GM19025 (cell line): Measurements from ENCODE around the gene SMIM11.
A peak's percentile ranks its signal among the peaks of the same experiment; 100 is the strongest.

Experiments used
- ATAC-seq: cut with Tn5 transposase; IDR thresholded peaks from one replicate; pipeline ENCODE4 v1.9.1; 2021; ENCODE audit warnings: mild to moderate bottlenecking, low read depth, moderate library complexity; ENCODE audit not compliant: unreplicated experiment

SMIM11 gene, protein sequence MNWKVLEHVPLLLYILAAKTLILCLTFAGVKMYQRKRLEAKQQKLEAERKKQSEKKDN

DNA sequence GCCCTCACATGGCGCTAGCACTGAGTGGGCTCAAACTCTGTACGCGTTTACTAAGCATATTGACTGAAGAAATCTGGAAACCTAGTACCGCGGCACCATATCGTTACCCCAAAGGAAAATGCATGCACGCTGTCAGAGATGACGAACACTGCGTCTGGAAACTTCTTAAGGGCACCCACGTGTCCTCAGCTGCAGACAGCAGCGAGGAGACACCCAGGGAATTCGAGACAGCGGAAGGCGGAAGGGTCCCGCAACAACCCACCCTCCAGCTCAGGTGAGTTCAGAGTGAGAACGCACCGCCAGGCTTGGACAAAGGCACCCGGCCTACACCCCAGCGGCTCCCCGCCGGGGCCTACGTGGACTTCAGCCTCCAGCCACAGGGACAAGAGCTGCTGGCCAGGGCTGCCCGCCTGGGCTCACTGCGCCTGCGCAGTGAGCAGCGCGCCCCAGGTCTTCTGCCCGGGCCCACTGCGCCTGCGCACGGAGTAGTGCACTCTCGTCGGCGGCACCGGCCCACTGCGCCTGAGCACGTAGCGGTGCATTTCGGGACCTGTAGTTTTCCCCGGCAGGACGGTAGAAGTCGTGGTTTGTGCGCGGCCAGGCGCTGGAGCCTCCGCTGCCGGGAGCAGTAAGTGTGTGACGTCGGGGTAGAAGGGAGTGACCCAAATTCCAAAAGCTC, at the start of gene SMIM11:
Gene SMIM11, plus strand, starts transcription at position 568 of the 679 bp plus-strand sequence. CDS start 3,998 bp downstream, outside the sequence.
- peak; percentile 93 for ATAC-seq

DNA sequence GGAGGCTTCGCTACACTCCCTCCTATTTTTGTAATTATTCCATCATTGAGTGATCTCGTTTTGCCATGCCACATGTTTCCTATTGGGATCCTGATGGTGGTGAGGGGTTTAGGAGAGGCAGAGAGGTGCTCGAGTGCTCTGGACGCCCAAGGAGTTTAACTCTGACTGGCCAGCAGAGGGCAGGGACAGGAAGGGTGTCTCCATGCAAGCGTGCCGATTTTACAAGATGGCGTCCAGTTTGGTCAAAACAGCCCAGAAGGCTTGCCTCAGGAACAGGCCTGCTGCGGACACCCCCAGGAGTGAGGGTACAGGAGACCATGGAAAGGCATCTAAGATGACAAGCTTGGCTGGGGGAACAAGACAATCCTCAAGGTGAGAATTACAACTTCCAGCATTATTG, 45.3 kb upstream of the SMIM11 start:
- no peak for ATAC-seq

DNA sequence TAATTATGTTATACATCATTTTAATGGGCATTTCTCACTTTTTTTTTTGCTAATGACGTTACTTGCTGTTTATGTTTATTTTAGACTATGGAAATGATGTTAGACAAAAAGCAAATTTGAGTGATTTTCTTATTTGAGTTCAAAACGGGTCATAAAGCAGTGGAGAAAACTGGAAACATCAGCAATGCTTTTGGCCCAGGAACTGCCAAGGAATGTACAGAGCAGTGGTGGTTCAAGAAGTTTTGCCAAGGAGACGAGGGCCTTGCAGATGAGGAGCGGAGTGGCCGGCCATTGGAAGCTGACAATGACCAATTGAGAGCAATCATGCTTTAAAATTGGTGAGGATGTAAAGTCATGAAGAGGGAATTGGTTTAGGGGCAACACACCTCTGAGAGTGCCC, 43.6 kb upstream of the SMIM11 start:
- no peak for ATAC-seq

DNA sequence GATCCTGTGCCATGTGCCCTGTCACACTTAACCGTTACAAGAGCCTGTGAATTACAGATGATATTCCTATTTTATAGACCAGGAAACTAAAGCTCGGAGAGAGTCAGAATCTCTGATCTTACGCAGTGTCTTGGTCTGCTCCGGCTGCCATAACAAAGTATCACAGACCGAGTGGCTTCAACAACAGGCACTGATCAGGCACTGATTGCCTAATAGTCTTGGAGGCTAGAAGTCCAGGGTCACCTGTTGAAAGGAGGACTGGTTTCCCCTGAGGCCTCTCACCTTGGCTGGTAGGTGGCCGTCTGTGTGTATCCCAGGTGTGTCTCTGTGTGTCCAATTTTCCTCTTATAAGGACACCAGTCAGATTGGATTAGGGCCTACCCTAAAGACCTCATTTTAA, 43.0 kb upstream of the SMIM11 start:
- no peak for ATAC-seq

DNA sequence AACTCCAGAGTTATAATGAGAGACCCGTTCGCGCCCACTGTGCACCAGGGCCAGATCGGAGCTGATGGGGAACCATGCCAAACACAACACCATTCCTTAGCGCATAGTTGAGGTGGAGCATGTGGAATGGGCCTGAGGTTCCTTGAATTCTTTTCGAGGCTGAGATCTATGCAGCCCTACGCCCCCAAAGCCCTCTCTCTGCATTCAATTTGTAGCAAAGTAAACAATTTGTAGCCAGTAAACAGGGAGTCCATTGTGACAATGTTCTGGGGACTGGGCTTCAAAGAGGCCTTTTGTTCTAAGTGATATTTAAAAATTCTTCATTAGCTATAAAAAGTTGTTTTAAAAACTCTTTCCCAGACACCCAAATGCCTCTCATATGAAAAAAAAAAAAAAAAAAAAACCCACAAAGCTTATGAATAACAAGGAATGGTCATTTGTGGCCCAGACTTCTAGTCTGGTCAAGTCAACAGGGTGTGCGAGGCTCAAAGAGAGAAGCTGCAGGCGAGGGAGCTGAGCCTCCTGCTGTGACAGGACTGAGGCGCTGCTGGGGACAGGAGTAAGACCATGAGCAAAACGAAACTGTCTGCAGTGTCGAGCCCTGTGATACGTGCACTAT, 42.1 kb upstream of the SMIM11 start:
- no peak for ATAC-seq

DNA sequence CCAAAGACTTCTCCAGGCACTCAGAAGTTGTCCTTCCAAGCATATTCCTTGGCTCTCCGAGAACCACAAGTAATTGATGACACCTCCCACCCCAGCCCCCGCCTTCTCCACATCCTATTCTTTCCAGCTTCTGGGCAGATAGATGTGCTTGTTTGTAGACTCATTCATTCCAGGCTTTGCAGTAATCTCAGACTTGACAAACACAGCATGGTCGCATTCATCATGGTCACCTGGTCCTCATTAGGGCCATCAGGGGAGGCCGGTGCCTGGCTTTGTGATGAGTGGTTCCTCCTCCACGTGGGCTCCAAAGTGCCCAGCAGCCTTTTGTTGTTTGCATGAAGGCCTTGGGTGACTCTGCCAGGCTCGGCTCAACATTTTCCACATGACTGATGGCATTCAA, 40.0 kb upstream of the SMIM11 start:
- ATAC-seq = no peak

DNA sequence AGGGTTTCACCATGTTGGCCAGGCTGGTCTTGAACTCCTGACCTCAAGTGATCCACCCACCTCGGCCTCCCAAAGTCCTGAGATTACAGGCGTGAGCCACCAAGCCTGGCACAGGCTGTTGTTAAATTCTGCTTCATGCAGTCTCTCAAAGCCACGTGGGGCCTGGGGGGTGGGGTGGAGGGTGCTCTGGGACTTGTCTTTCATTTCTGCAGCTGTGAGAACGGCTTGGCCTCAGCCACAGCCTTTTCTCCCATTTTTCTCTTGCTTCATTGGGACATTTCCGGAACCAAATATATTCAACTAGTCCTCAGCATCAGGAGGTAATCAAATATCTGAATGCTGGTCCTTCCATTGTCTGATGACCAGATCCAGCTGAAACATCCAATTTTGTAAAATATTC, 39.1 kb upstream of the SMIM11 start:
- ATAC-seq = no peak

DNA sequence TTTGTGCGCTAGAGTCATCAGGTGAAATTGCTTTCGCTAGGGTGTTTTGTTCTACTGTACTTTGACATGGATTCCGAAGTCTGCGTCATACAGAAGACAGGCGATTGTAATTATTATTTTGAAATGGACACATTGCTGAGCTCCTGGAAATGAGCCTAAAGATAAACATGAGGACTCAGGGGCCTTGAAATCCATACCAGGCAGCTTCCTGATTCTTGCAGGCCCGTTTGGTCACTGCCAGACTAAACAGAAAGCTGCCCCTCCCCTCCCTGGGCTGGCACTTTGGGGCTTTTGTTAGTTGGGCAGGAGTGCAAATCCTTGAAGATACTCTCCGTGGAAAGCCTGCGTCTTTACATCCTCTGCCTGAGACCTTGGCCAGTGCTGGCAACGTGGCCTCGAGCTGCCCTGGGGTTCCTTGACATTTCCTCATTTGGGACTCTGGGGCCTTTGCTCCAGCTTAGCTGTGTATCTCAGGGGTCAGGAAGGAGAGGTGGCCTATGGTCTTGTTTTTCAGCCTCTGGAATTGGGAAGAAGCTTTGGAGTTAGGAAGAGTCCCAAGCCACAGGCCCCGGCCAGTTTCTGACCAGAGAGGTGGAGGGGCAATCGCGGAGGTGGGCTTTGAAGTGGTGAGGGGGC, 38.4 kb upstream of the SMIM11 start:
- no peak for ATAC-seq

DNA sequence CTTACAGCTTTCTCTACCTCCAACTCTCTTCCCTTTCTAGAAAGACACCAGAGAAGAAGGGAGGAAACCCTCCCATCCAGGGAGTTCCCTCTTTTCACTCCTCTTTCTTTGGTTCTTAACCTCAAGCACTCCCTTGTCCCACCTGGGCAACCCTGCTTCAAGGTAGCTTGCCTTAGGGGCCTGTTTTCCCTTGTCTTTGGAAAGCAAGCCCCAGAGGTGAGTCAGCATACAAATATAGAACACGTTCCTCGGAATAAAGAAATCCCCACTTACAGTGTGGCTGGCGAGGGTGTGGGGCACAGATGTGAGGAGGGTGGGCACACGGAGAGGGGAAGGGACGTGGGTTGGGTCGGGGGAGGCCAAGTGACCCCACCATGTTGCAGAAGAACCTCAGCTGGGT, 37.6 kb upstream of the SMIM11 start:
- ATAC-seq = no peak

DNA sequence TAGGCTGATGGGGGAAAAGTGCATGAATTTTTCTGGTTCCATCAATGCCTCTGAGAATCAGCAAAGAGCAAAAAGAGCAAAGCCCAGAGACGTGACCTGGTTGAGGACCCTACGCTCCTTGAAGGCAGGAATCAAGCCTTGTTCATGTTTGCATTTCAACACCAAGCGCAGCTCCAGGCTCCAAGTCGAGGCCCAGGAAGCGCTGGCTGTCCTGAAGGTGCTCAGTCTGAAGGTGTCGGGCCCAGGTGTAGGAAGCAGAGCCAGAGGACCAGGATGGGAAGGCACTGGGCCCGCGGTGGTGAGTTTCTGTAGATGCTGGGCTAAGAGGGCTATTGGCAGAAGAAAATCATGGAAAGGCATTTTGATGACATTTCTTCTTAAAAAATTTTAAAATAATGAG, 37.1 kb upstream of the SMIM11 start:
- no peak for ATAC-seq

DNA sequence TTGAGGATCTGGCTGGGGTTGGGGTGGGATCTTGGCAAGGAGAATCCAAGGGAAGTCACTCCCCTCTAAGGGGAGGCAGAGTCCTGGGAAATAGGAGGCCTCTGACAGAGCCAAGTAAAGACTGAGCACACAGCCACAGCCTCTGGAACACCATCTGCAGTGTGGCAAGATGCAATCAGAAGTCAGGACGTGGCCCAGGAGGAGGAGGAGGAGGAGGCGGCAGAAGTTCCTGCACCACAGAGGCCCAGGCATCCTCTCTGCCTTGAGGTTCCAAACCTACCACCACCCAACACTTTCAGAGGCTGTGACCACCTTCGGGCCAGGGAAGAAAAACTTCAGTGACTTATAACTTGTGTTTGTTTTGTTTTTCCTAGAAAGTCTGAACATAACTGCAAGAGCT, 35.2 kb upstream of the SMIM11 start:
- no peak for ATAC-seq

DNA sequence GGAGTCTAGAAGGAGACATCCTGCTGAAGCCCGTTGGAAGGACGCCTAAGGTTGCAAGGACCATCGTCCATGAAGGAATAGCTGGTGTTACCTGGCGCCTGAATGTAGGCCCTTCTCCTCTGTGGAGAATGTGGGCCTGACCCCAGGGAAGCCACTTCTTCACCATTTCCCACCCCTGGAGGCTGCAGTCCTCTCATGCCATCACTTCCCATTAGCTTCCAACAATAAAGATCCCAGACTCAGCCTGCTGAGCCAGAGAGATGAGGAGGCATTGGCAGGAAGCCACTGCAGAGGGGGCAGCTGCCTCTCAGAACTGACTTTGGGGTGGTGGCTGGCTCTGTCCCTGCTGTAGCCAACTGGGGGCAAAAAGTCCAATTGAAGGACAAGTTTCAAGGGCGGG, 32.8 kb upstream of the SMIM11 start:
- ATAC-seq = no peak

DNA sequence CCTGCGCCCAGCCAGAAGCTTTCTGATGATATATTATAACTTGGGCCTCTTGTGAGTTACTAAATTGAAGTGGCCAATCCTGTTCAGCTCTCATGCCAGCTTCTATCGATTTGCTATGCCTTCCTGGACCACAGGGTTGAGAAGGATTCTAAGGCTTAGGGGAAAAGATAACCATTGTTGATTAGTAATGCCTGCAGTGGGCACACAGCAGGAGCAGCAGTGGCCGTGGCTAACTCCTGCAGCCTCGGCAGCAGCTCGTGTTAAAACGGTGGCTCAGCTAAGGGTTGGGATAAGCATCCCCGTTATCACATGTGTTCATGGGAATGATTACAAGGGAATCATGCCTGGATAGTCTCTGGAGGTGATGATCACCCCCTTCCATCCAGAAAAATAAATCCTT, 32.0 kb upstream of the SMIM11 start:
- ATAC-seq = no peak

DNA sequence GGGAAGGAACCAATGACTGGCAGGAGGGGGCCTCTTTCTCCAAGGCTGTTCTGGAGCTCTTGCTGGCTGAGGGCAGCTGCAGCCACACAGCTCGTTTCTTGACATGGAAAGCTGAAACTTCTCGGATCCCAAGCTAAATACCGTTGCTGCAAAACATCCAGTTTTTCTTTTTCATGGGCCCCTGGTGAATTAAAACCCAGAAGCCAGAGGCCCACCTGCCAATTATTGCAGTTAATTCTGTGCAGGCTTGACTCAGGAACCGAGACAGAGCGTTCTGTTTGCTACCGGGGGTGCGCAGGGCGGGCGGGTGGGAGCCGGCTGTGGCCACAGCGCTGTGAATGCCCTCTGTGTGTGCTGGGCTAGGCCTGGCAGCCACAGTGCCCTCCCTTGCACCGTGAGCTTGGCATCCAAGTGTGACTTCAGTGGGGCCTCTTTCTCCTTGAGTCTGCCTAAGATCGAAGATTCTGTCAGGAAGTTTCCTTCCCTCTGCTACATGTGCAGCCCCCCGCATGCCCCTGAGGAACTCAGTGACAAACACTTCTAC, 31.4 kb upstream of the SMIM11 start:
- ATAC-seq = no peak

DNA sequence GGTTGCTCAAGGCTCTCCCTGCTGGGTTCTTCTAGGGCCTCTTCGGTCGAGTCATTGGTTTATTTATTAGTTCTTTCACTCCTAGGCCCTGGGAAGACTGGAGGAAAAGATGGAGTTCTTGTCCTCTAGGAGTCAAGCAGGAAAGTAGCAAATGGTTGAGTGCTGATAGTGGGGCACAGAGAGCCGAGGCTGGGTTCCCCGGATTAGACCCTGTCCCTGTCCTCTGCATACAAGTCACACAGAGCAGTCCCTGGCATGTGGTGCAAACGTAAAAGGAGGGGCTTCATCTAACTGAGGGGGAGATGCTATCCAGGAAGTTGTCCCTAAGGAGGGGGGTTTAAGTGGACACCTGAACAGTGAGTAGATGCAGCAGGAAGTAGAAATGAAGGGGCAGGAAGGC, 30.7 kb upstream of the SMIM11 start:
- ATAC-seq = no peak

DNA sequence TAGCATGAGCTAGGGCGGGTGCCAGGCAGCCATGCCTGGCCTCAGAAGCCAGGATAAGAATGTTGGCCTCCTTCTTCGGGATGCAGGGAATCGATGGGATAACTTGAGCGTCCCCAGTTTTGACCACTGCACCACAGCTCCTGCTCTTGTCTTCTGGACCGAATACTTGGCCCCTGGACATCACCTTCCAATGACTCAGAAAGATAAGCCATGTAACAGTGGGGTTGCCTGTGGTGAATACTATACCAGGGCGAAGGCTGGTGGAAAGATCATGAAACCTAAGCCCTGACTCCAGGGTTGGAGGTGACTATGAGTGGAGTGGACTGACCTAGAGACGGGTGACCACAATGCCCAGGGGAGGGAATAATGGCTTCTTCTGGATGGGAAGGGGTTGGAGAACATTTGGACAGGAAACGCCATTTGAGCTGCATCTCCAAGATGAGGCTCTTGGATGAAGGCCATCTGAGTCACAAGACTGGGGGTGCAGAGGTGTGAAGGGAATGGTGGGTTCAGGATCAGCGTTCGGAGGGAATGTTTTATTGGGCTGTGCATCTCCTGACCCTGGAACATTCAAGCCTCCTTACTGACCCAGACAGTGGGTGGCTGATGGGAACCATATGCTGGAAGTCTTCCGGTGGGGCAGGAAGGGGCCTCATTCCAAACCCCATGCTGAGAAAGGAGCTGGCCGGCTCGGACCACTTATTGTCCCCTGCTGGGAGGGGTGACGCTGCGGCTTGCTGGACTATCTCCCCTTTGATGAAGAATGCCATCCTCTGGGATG, 30.0 kb upstream of the SMIM11 start:
- ATAC-seq = no peak

DNA sequence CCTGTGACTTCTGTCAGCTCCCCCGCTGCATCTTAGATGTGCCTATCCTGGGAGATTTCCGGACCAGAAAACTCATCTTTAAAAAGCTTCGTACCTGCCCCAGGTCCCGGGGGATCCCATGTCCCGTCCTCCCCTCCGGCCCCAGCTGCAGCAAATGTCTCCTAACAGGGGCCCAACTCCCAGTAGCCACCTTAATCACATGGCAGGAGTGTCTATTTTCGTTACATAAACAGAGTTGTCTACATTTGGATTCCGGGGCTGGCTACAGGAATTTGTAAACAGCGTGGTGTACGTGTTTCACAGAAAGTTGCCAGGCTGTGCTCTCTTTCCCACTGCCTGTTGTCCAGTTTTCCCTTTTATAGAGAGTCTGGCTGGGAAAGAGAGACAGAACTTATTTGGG, 29.4 kb upstream of the SMIM11 start:
- ATAC-seq = no peak

DNA sequence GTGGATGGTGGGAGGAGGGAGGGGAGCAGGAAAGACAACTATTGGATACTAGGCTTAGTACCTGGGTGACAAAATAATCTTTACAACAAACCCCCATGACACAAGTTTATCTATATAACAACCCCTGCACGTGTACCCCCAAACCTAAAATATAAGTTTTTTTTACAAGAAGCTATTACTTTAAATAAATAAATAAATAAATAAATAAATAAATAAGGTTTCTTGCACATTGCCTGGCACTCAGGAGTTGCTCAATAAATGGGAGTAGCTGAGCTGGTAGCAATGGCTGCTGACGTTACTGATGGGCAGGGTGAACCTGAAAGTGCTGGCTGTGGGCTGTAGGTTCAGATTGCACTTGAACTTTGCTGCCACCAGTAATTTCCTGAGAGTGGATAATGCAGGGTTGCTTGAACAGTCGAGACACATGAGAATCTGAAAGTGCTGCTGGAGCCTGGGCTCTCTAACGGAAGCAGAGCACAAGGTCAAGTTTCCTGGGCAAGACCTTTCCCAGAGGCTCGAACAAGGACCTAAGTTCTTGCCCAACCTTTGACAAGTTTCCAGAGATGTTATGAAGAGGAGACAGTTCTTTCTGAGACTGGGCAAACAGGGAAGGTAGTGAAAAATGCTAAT, 26.3 kb upstream of the SMIM11 start:
- ATAC-seq = no peak

DNA sequence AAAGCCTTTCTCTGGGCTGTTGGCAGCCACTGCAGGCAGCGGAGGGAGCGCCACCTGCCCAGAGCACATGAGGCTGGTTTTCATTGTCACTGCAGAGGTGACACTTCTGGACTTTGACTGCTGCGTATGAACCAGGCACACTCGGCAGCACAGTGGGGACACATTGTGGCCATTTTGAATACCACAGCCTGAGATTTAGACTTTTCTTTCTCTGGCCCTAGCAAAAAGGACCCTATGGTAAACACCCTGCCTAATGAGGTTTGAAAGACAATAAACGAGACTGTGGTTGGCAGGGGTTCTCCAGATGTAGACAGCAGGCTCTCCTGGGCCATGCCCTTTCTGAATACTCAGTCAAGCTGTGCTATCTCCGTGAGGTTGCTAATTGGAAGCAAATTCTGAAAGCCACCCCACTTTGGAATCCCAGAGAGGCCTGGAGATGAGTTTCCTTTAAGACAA, 23.5 kb upstream of the SMIM11 start:
- ATAC-seq = peak; percentile 83

DNA sequence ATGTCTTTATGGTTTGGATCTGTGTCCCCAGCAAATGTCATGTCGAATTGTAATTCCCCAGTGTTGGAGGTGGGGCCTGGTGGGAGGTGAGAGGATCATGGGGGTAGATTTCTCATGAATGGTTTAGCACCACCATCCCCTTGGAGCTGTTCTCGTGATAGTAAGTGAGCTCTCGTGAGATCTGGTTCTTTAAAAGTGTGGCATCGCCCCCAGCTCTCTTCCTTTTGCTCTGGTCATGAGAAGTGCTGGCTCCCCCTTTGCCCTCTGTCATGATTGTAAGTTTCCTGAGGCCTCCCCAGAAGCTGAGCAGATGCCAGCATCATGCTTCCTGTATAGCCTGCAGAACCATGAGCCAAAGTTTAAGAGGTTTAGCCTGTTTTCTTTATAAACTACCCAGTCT, 22.8 kb upstream of the SMIM11 start:
- ATAC-seq = no peak
